HCT116 (cell line): ENCODE results near the gene OXT. TPM values are rescaled to one million over a fixed set of nuclear protein-coding genes. Genes with fewer than 3 reads are reported as not detected.

Experiments
- ATAC-seq: fragments of 200-7000 bp; cut with Tn5 transposase; 2 replicates; pipeline ENCODE4 v1.9.1; 2020; ENCODE audit warnings: mild to moderate bottlenecking, moderate library complexity
- BruUV-seq: library from RNA; stranded (reverse); fragments of 400-500 nt; replicated peaks from 2 replicates; lab custom pipeline; 2021; lab: Mats Ljungman, UMichigan
- CTCF ChIA-PET: fragments of 300-600 bp; sonication (Branson Sonifier 250); formaldehyde crosslinking; loops from one replicate; lab custom pipeline; 2021; ENCODE audit warnings: antibody characterized with exemption; lab: Charles Lee
- POLR2A ChIA-PET: fragments of 300-600, 350-600 bp; sonication (Branson Sonifier 250); formaldehyde crosslinking; loops from one replicate; lab custom pipeline; 2021; ENCODE audit warnings: antibody characterized with exemption; lab: Charles Lee
- RAD21 ChIA-PET, 2 experiments: fragments of 300-600 bp; sonication (Branson Sonifier 250); formaldehyde crosslinking; loops; one replicate each; lab custom pipeline; 2023; ENCODE audit warnings: low total read pairs in 2 of 2; ENCODE audit not compliant: uncharacterized antibody in 2 of 2, unreplicated experiment in 2 of 2, low non-redundant PET in 1 of 2; lab: Charles Lee
- DNase-seq: peaks from one replicate; pipeline ENCODE4 v3.0.0-alpha.2; 2010; ENCODE audit warnings: low read depth, low spot score
- H2AFZ ChIP-seq: fragments of 200-600 bp; shearing (Covaris generic), sonication (generic); 2 replicates; pipeline ENCODE4 v1.6.1; 2017; ENCODE audit warnings: low read depth, mixed run types, mixed read lengths, antibody characterized with exemption, low read length; ENCODE audit not compliant: poor library complexity, severe bottlenecking
- H3K27ac ChIP-seq: 2 replicates; pipeline ENCODE4 v1.5.1; 2012; ENCODE audit warnings: low read depth, low read length
- H3K27me3 ChIP-seq: fragments of 200-600 bp; sonication (generic); 2 replicates; pipeline ENCODE4 v1.6.1; 2016; ENCODE audit warnings: mixed run types, low read length, mixed read lengths; ENCODE audit not compliant: insufficient read depth
- H3K36me3 ChIP-seq, 2 experiments: fragments of 200-500 bp in 1 of 2; fragments of 200-600 bp in 1 of 2; sonication (Bioruptor generic) in 1 of 2; sonication (generic) in 1 of 2; 2 replicates each; pipeline versions ENCODE4 v1.5.1 to v1.6.1; 2014 to 2016; ENCODE audit warnings: low read length in 2 of 2, inconsistent platforms in 1 of 2, mixed read lengths in 1 of 2, mixed run types in 1 of 2; ENCODE audit not compliant: insufficient read depth in 2 of 2, control insufficient read depth in 1 of 2
- H3K4me1 ChIP-seq, 2 experiments: fragments of 200-600 bp in 1 of 2; sonication (generic) in 1 of 2; 2 replicates each; pipeline versions ENCODE4 v1.5.1 to v1.6.1; 2012 to 2017; ENCODE audit warnings: low read length in 2 of 2, inconsistent platforms in 1 of 2, mild to moderate bottlenecking in 1 of 2, mixed read lengths in 1 of 2, mixed run types in 1 of 2, moderate library complexity in 1 of 2; ENCODE audit not compliant: insufficient read depth in 2 of 2, control insufficient read depth in 1 of 2
- H3K4me2 ChIP-seq: fragments of 200-600 bp; sonication (generic); 2 replicates; pipeline ENCODE4 v1.6.1; 2017; ENCODE audit warnings: mixed run types, low read length, mixed read lengths
- H3K4me3 ChIP-seq, 2 experiments: fragments of 200-600 bp in 1 of 2; sonication (generic) in 1 of 2; replicated peaks in 1 of 2; 2 replicates each; pipeline ENCODE4 v1.5.1; 2011 to 2016; ENCODE audit warnings: low read length in 2 of 2, control low read depth in 1 of 2, low read depth in 1 of 2, mild to moderate bottlenecking in 1 of 2, mixed read lengths in 1 of 2, mixed run types in 1 of 2
- H3K79me2 ChIP-seq: fragments of 200-600 bp; sonication (generic); 2 replicates; pipeline ENCODE4 v1.6.1; 2017; ENCODE audit warnings: mild to moderate bottlenecking, mixed run types, low read length, moderate library complexity, mixed read lengths; ENCODE audit not compliant: insufficient read depth
- H3K9ac ChIP-seq: fragments of 200-600 bp; sonication (generic); 2 replicates; pipeline ENCODE4 v1.6.1; 2016; ENCODE audit warnings: low read length, mixed read lengths
- H3K9me2 ChIP-seq: fragments of 200-600 bp; sonication (generic), shearing (Covaris generic); 2 replicates; pipeline ENCODE4 v1.6.1; 2017; ENCODE audit warnings: mixed run types, mild to moderate bottlenecking, moderate library complexity; ENCODE audit not compliant: insufficient read depth
- H3K9me3 ChIP-seq, 2 experiments: fragments of 200-500 bp in 1 of 2; fragments of 200-600 bp in 1 of 2; sonication (Bioruptor generic) in 1 of 2; sonication (generic) in 1 of 2; 2 replicates each; pipeline ENCODE4 v1.6.1; 2014 to 2017; ENCODE audit warnings: low read length in 2 of 2, mixed read lengths in 2 of 2, inconsistent platforms in 1 of 2, low read depth in 1 of 2, mild to moderate bottlenecking in 1 of 2, mixed run types in 1 of 2, moderate library complexity in 1 of 2; ENCODE audit not compliant: control insufficient read depth in 1 of 2, insufficient read depth in 1 of 2
- H4K20me1 ChIP-seq: fragments of 200-600 bp; sonication (generic), shearing (Covaris generic); 2 replicates; pipeline ENCODE4 v1.6.1; 2017; ENCODE audit warnings: mixed run types, mild to moderate bottlenecking, moderate library complexity; ENCODE audit not compliant: insufficient read depth
- CBX3 ChIP-seq: IDR thresholded peaks from 2 replicates; pipeline ENCODE4 v1.6.1; 2012; ENCODE audit warnings: low read depth
- CEBPB ChIP-seq: IDR thresholded peaks from 2 replicates; pipeline ENCODE4 v1.6.1; 2012; ENCODE audit warnings: low read depth
- CTCF ChIP-seq, 3 experiments: fragments of 200-600 bp in 1 of 3; sonication (generic) in 1 of 3; IDR thresholded peaks in 2 of 3; conservative IDR thresholded peaks in 1 of 3; 2 replicates each; pipeline ENCODE4 v1.5.1; 2012 to 2017; ENCODE audit warnings: low read depth in 2 of 3, low read length in 2 of 3, antibody characterized with exemption in 1 of 3, borderline replicate concordance in 1 of 3, control low read depth in 1 of 3, mild to moderate bottlenecking in 1 of 3, mixed read lengths in 1 of 3, mixed run types in 1 of 3, moderate library complexity in 1 of 3; ENCODE audit not compliant: insufficient read depth in 1 of 3
- ELF1 ChIP-seq: IDR thresholded peaks from 2 replicates; pipeline ENCODE4 v1.6.1; 2012; ENCODE audit warnings: low read depth, borderline replicate concordance
- FOSL1 ChIP-seq: IDR thresholded peaks from 2 replicates; pipeline ENCODE4 v1.6.1; 2012; ENCODE audit warnings: low read depth
- JUND ChIP-seq: IDR thresholded peaks from 2 replicates; pipeline ENCODE4 v1.6.1; 2012
- POLR2A ChIP-seq: IDR thresholded peaks from 2 replicates; pipeline ENCODE4 v1.7.0; 2011; ENCODE audit warnings: borderline replicate concordance; ENCODE audit not compliant: insufficient read depth, insufficient read length; ENCODE audit errors: extremely low read depth
- REST ChIP-seq: IDR thresholded peaks from 2 replicates; pipeline ENCODE4 v1.6.1; 2012; ENCODE audit warnings: low read depth
- SIN3A ChIP-seq: IDR thresholded peaks from 2 replicates; pipeline ENCODE4 v1.6.1; 2012; ENCODE audit warnings: low read depth
- SP1 ChIP-seq: IDR thresholded peaks from 2 replicates; pipeline ENCODE4 v1.6.1; 2012; ENCODE audit warnings: low read depth
- SRF ChIP-seq: IDR thresholded peaks from 2 replicates; pipeline ENCODE4 v1.6.1; 2012; ENCODE audit warnings: low read depth
- YY1 ChIP-seq: IDR thresholded peaks from 2 replicates; pipeline ENCODE4 v1.6.1; 2011; ENCODE audit warnings: low read length, low read depth, moderate library complexity, mild to moderate bottlenecking; ENCODE audit not compliant: insufficient replicate concordance; ENCODE audit errors: extremely low read depth
- ZBTB33 ChIP-seq: IDR thresholded peaks from 2 replicates; pipeline ENCODE4 v1.6.1; 2011; ENCODE audit warnings: mild to moderate bottlenecking, low read length, moderate library complexity; ENCODE audit not compliant: insufficient replicate concordance; ENCODE audit errors: extremely low read depth
- intact Hi-C: fragments of 100-400 bp; cut with micrococcal nuclease; formaldehyde crosslinking; loops from 2 replicates; pipeline ENCODE4 v1.10.0; 2022
- total RNA-seq: library from RNA; stranded (reverse); gene quantifications from one replicate; pipeline ENCODE4 v1.2.1, GENCODE V29; 2021; ENCODE audit not compliant: unreplicated experiment

Gene OXT
- total RNA-seq, 1 experiment from 2014 or later, result not detected

GRCh38 chr20:3037654-3038053, 33.8 kb upstream of the OXT start:
- DNase-seq, result no peak
- H2AFZ ChIP-seq, result no peak overlapping the region
- TF ChIP-seq JUND, result no peak
- TF ChIP-seq SP1, result no peak
- TF ChIP-seq CEBPB, result no peak
- no peak for TF ChIP-seq ELF1
- no peak for TF ChIP-seq SRF
- TF ChIP-seq, all 23 proteins: peak for 0
- Histone ChIP-seq H3K79me2 (no peaks in the 10 kb centered on the region), H4K20me1 (no peaks in the 10 kb centered on the region), H3K9me2 (no peaks in the 10 kb centered on the region), H3K27me3 (no peaks in the 10 kb centered on the region), H3K4me2 (no peak overlapping the region), H3K36me3 (peaks cover 3 to 11% of the 10 kb centered on the region in 2 experiments; a peak in 3 of 4 replicates), H3K4me3 (no peak overlapping the region), H3K9me3 (no peaks in the 10 kb centered on the region), H3K27ac (no peak overlapping the region), H3K9ac (no peak overlapping the region), H3K4me1 (peaks cover 4 to 9% of the 10 kb centered on the region in 2 experiments; a peak in 2 of 4 replicates)
- ChIA-PET RAD21 (no interaction called here), POLR2A (no interaction called here), CTCF (no interaction called here)
- BruUV-seq, result no TSS peak
- intact Hi-C loops, result no loop called here
- no peak for ATAC-seq

GRCh38 chr20:3038454-3038853, 33.0 kb upstream of the OXT start:
- RAD21 ChIA-PET, result no interaction called here
- intact Hi-C loops, result no loop called here
- POLR2A ChIA-PET, result no interaction called here
- DNase-seq (no peak), ATAC-seq (no peak)
- H3K4me2 ChIP-seq, result no peak overlapping the region
- H3K79me2 ChIP-seq, result no peaks in the 10 kb centered on the region
- H3K4me1 ChIP-seq, result peaks cover 4 to 9% of the 10 kb centered on the region in 2 experiments; a peak in 2 of 4 replicates
- CTCF ChIA-PET, result no interaction called here
- no peaks in the 10 kb centered on the region for H3K27me3 ChIP-seq
- H2AFZ ChIP-seq, result no peak overlapping the region
- no peaks in the 10 kb centered on the region for H3K9me2 ChIP-seq
- no peak overlapping the region for H3K9ac ChIP-seq
- H3K4me3 ChIP-seq, result no peak overlapping the region
- BruUV-seq, result TSS peak; percentile 31
- no peaks in the 10 kb centered on the region for H3K9me3 ChIP-seq
- H4K20me1 ChIP-seq, result no peaks in the 10 kb centered on the region
- H3K27ac ChIP-seq, result no peak overlapping the region
- peaks cover 3 to 11% of the 10 kb centered on the region in 2 experiments; a peak in 3 of 4 replicates for H3K36me3 ChIP-seq
- no peak for TF ChIP-seq SP1
- TF ChIP-seq ELF1, result no peak
- no peak for TF ChIP-seq YY1
- no peak for TF ChIP-seq ZBTB33
- TF ChIP-seq CTCF (IDR thresholded peaks at IDR 0.05 in 2 of 3, conservative IDR thresholded peaks at IDR 0.05 in 1 of 3; ENCODE audit: borderline replicate concordance in 1 of 3, insufficient read depth in 1 of 3, low read depth in 2 of 3, low read length in 2 of 3), result no peak
- no peak for TF ChIP-seq POLR2A
- TF ChIP-seq REST, result no peak
- no peak for TF ChIP-seq CBX3
- no peak for TF ChIP-seq FOSL1
- no peak for TF ChIP-seq SIN3A
